Panc1 (cell line): ENCODE measurements around the gene TMEM82. TPM values are rescaled to one million over a fixed set of nuclear protein-coding genes. Genes with fewer than 3 reads are reported as not detected.

ENCODE experiments used
- ATAC-seq: fragments of 200-7000 bp; cut with Tn5 transposase; 2 replicates; pipeline ENCODE4 v1.9.1; 2020; ENCODE audit warnings: mild to moderate bottlenecking, moderate library complexity
- BruUV-seq: library from RNA; stranded (reverse); fragments of 400-500 nt; replicated peaks from 2 replicates; lab custom pipeline; 2021; lab: Mats Ljungman, UMichigan
- CTCF ChIA-PET: fragments of 300-600 bp; sonication (Branson Sonifier 250); formaldehyde crosslinking; loops from one replicate; lab custom pipeline; 2022; ENCODE audit warnings: antibody characterized with exemption; lab: Charles Lee
- POLR2A ChIA-PET: fragments of 300-600 bp; sonication (Branson Sonifier 250); formaldehyde crosslinking; loops from one replicate; lab custom pipeline; 2022; ENCODE audit warnings: antibody characterized with exemption; lab: Charles Lee
- DNase-seq: peaks from one replicate; pipeline ENCODE4 v3.0.0-alpha.2; 2010; ENCODE audit warnings: low read depth, low spot score
- H3K27ac ChIP-seq: 2 replicates; pipeline ENCODE4 v1.5.1; 2011; ENCODE audit warnings: mild to moderate bottlenecking, low read length, inconsistent platforms
- H3K27me3 ChIP-seq: fragments of 200-500 bp; sonication (Bioruptor generic); 2 replicates; pipeline ENCODE4 v1.6.0; 2014; ENCODE audit warnings: low read length, inconsistent platforms; ENCODE audit not compliant: control insufficient read depth, insufficient read depth
- H3K36me3 ChIP-seq: fragments of 200-500 bp; sonication (Bioruptor generic); 2 replicates; pipeline ENCODE4 v1.5.1; 2014; ENCODE audit warnings: inconsistent platforms, mild to moderate bottlenecking, low read length, moderate library complexity; ENCODE audit not compliant: control insufficient read depth, insufficient read depth
- H3K4me1 ChIP-seq: 2 replicates; pipeline ENCODE4 v1.5.1; 2011; ENCODE audit warnings: inconsistent platforms, mild to moderate bottlenecking, low read length, moderate library complexity; ENCODE audit not compliant: control insufficient read depth, insufficient read depth
- H3K4me3 ChIP-seq, 2 experiments: 2 replicates each; pipeline ENCODE4 v1.5.1; 2011 to 2012; ENCODE audit warnings: low read depth in 2 of 2, low read length in 2 of 2, mild to moderate bottlenecking in 2 of 2, inconsistent platforms in 1 of 2, moderate library complexity in 1 of 2
- H3K9me3 ChIP-seq: fragments of 200-500 bp; sonication (Bioruptor generic); 2 replicates; pipeline ENCODE4 v1.5.1; 2014; ENCODE audit warnings: low read depth, mild to moderate bottlenecking, inconsistent platforms, low read length, moderate library complexity; ENCODE audit not compliant: control insufficient read depth, insufficient read depth
- CTCF ChIP-seq: fragments of 450-650 bp; IDR thresholded peaks from 2 replicates; pipeline ENCODE4 v1.5.1; 2017; ENCODE audit warnings: mild to moderate bottlenecking
- POLR2AphosphoS5 ChIP-seq: IDR thresholded peaks from 2 replicates; pipeline ENCODE4 v1.6.1; 2012; ENCODE audit warnings: mild to moderate bottlenecking, low read depth, low read length, moderate library complexity
- REST ChIP-seq, 2 experiments: IDR thresholded peaks; 2 replicates each; pipeline ENCODE4 v1.6.1; 2011 to 2012; ENCODE audit warnings: low read depth in 2 of 2, control low read depth in 1 of 2, low read length in 1 of 2, mild to moderate bottlenecking in 1 of 2, moderate library complexity in 1 of 2; ENCODE audit not compliant: insufficient read depth in 1 of 2
- SIN3A ChIP-seq: IDR thresholded peaks from 2 replicates; pipeline ENCODE4 v1.6.1; 2012; ENCODE audit warnings: low read depth, mild to moderate bottlenecking, low read length, moderate library complexity, borderline replicate concordance; ENCODE audit not compliant: insufficient read depth
- TCF7L2 ChIP-seq: IDR thresholded peaks from 2 replicates; pipeline ENCODE4 v1.6.1; 2011; ENCODE audit warnings: mild to moderate bottlenecking, low read depth, low read length, inconsistent platforms
- in situ Hi-C: cut with HindIII; loops from 2 replicates; pipeline ENCODE4 v1.10.0; 2016; ENCODE audit warnings: low sequenced_read_pairs, low pct_unique_long_range_greater_than_20kb
- intact Hi-C: fragments of 100-400 bp; cut with micrococcal nuclease; formaldehyde crosslinking; loops from one replicate; pipeline ENCODE4 v1.10.0; 2022; ENCODE audit not compliant: unreplicated experiment
- total RNA-seq: library from RNA; stranded (reverse); gene quantifications from one replicate; pipeline ENCODE4 v1.2.1, GENCODE V29; 2021; ENCODE audit not compliant: unreplicated experiment

Gene TMEM82
- total RNA-seq, 1 experiment from 2014 or later = not detected

GRCh38 chr1:15706751-15707150 lies 35.5 kb upstream of the TMEM82 start:
- CTCF ChIA-PET = no interaction called here
- POLR2A ChIA-PET = interaction anchor here (0.7 kb wide), 1 partner anchor 52 kb away, joined by 4 read pairs; no protein-coding TSS in a partner anchor

GRCh38 chr1:15707239-15707925 lies 34.9 kb upstream of the TMEM82 start:
- Histone ChIP-seq H3K4me1 (peaks cover 3% of the 10 kb centered on the region; the same call in 1 of the 2 replicates), H3K4me3 (no peak overlapping the region), H3K9me3 (no peaks in the 10 kb centered on the region), H3K36me3 (no peaks in the 10 kb centered on the region), H3K27ac (no peak overlapping the region), H3K27me3 (no peaks in the 10 kb centered on the region)
- no peak for ATAC-seq
- in situ Hi-C loops (no loop called here), intact Hi-C loops (no loop called here)
- BruUV-seq = no TSS peak
- no peak for TF ChIP-seq REST (IDR thresholded peaks at IDR 0.05; ENCODE audit: insufficient read depth in 1 of 2, low read depth in 2 of 2, low read length in 1 of 2)
- TF ChIP-seq TCF7L2 = no peak
- no peak for TF ChIP-seq POLR2AphosphoS5
- TF ChIP-seq CTCF = no peak
- TF ChIP-seq SIN3A = no peak
- ChIA-PET CTCF (no interaction called here), POLR2A (no interaction called here)
- no peak for DNase-seq

More at GRCh38 chr1:15706751-15707150, 35.5 kb upstream of the TMEM82 start:
- in situ Hi-C loops = no loop called here
- BruUV-seq = no TSS peak
- no peak overlapping the region for H3K27ac ChIP-seq
- H3K9me3 ChIP-seq = no peaks in the 10 kb centered on the region
- no peak overlapping the region for H3K4me3 ChIP-seq
- peaks cover 3% of the 10 kb centered on the region; the same call in 1 of the 2 replicates for H3K4me1 ChIP-seq
- no peaks in the 10 kb centered on the region for H3K27me3 ChIP-seq
- TF ChIP-seq CTCF (no peak), SIN3A (no peak), REST (IDR thresholded peaks at IDR 0.05; ENCODE audit: insufficient read depth in 1 of 2, low read depth in 2 of 2, low read length in 1 of 2) (no peak), POLR2AphosphoS5 (no peak), TCF7L2 (no peak)
- DNase-seq = no peak
- intact Hi-C loops = no loop called here
- no peak for ATAC-seq
- H3K36me3 ChIP-seq = no peaks in the 10 kb centered on the region
